Suprapubic skin (tissue), 4 donors: ENCODE data around the gene SLC38A11. TPM values are rescaled to one million over a fixed set of nuclear protein-coding genes. Genes with fewer than 3 reads are reported as not detected.
"Not testable (repeated sequence)": the region's sequence is repeated elsewhere in the genome, so short reads cannot be mapped to it uniquely, and the experiment has no call there.

Experiments used
- DNase-seq, 2 donors: peaks; one replicate each; pipeline ENCODE4 v3.0.0-alpha.2; 2019; ENCODE audit warnings: low spot score in 2 of 2
- H3K27ac ChIP-seq: fragments of 200-600 bp; sonication (generic); one replicate; pipeline ENCODE4 v1.5.1; 2019
- H3K27me3 ChIP-seq: fragments of 200-600 bp; sonication (generic); one replicate; pipeline ENCODE4 v1.5.1; 2019
- H3K36me3 ChIP-seq: fragments of 200-600 bp; sonication (generic); one replicate; pipeline ENCODE4 v1.5.1; 2019
- H3K4me1 ChIP-seq: fragments of 200-600 bp; sonication (generic); one replicate; pipeline ENCODE4 v1.5.1; 2019
- H3K4me3 ChIP-seq: fragments of 200-600 bp; sonication (generic); one replicate; pipeline ENCODE4 v1.5.1; 2019; ENCODE audit warnings: mild to moderate bottlenecking
- H3K9me3 ChIP-seq: fragments of 200-600 bp; sonication (generic); one replicate; pipeline ENCODE4 v1.5.1; 2019
- CTCF ChIP-seq, 2 donors: fragments of 200-600 bp in 1 of 2; fragments of 450-650 bp in 1 of 2; sonication (generic) in 1 of 2; IDR thresholded peaks; one replicate each; pipeline ENCODE4 v1.5.1; 2016 to 2019; ENCODE audit warnings: antibody characterized with exemption in 2 of 2, mild to moderate bottlenecking in 1 of 2, moderate library complexity in 1 of 2
- EP300 ChIP-seq: sonication (generic); formaldehyde crosslinking; IDR thresholded peaks from one replicate; pipeline ENCODE4 v1.6.1; 2017; ENCODE audit warnings: antibody characterized with exemption
- POLR2A ChIP-seq, 2 donors: fragments of 450-650 bp; IDR thresholded peaks; one replicate each; pipeline ENCODE4 v1.6.1; 2017; ENCODE audit warnings: antibody characterized with exemption in 2 of 2, mild to moderate bottlenecking in 2 of 2, moderate library complexity in 2 of 2
- POLR2AphosphoS5 ChIP-seq, 3 donors: sonication (generic); formaldehyde crosslinking; IDR thresholded peaks; one replicate each; pipeline ENCODE4 v1.6.1; 2017; ENCODE audit warnings: antibody characterized with exemption in 3 of 3
- WGBS: methylation state at CpG from one replicate; pipeline ENCODE4 v1.1.5; 2018; 5-methylcytosine and 5-hydroxymethylcytosine counted together
- total RNA-seq, 4 donors: library from RNA; depleted of rRNA; stranded (reverse); fragments of >200 nt; gene quantifications; one replicate each; pipeline ENCODE4 v1.1.0, GENCODE V29; 2016

SLC38A11 gene
- total RNA-seq, 4 donors from 2014 or later, result 0.42 to 1.1 (median 0.52) TPM; not detected in 1

GRCh38 chr2:164992818-164993217, 37.5 kb upstream of the SLC38A11 start:
- no peak for DNase-seq
- Histone ChIP-seq H3K27me3 (no peaks in the 10 kb centered on the region), H3K4me3 (no peak overlapping the region), H3K36me3 (no peaks in the 10 kb centered on the region), H3K27ac (no peak overlapping the region), H3K9me3 (no peaks in the 10 kb centered on the region), H3K4me1 (peaks cover 23% of the 10 kb centered on the region)
- WGBS, result under 1% methylated on average over 5 of the region's 5 CpGs
- TF ChIP-seq CTCF (IDR thresholded peaks at IDR 0.05), result peak; percentile 15 to 47
- TF ChIP-seq EP300, result no peak
- TF ChIP-seq POLR2AphosphoS5 (IDR thresholded peaks at IDR 0.05), result no peak

- not testable (repeated sequence) for H3K9me3 ChIP-seq, H3K4me3 ChIP-seq, H3K27me3 ChIP-seq, DNase-seq, H3K36me3 ChIP-seq
- peaks cover 23% of the 10 kb centered on the region for H3K4me1 ChIP-seq
- peak overlapping the region; percentile 1 for H3K27ac ChIP-seq
Observed at GRCh38 chr2:164992093-164992454, 36.7 kb upstream of the SLC38A11 start.

GRCh38 chr2:164991361-164992092, 36.2 kb upstream of the SLC38A11 start:
- H3K4me1 ChIP-seq, result peaks cover 23% of the 10 kb centered on the region
- H3K9me3 ChIP-seq, H3K27me3 ChIP-seq, H3K4me3 ChIP-seq, H3K36me3 ChIP-seq, DNase-seq: not testable (repeated sequence)
- peak overlapping the region; percentile 1 for H3K27ac ChIP-seq

GRCh38 chr2:164990953-164991352, 35.6 kb upstream of the SLC38A11 start:
- H3K27ac ChIP-seq, H3K36me3 ChIP-seq, H3K4me3 ChIP-seq, H3K27me3 ChIP-seq, H3K9me3 ChIP-seq, DNase-seq: not testable (repeated sequence)
- H3K4me1 ChIP-seq, result peaks cover 23% of the 10 kb centered on the region

- DNase-seq, H3K9me3 ChIP-seq, H3K4me3 ChIP-seq, H3K27ac ChIP-seq, H3K27me3 ChIP-seq, H3K36me3 ChIP-seq: not testable (repeated sequence)
- 68% methylated on average over 3 of the region's 3 CpGs for WGBS
- H3K4me1 ChIP-seq, result peaks cover 23% of the 10 kb centered on the region
Observed at GRCh38 chr2:164988805-164989204, 33.5 kb upstream of the SLC38A11 start.

GRCh38 chr2:164986027-164986426, 30.7 kb upstream of the SLC38A11 start:
- H3K36me3 ChIP-seq, H3K9me3 ChIP-seq, DNase-seq, H3K27ac ChIP-seq, H3K4me3 ChIP-seq, H3K27me3 ChIP-seq, H3K4me1 ChIP-seq: not testable (repeated sequence)
- 62% methylated on average over 3 of the region's 3 CpGs for WGBS

GRCh38 chr2:164984428-164984827, 29.1 kb upstream of the SLC38A11 start:
- no peak for DNase-seq
- Histone ChIP-seq H3K9me3 (no peaks in the 10 kb centered on the region), H3K36me3 (no peaks in the 10 kb centered on the region), H3K4me3 (no peak overlapping the region), H3K4me1 (no peaks in the 10 kb centered on the region), H3K27ac (no peak overlapping the region), H3K27me3 (no peaks in the 10 kb centered on the region)
- TF ChIP-seq CTCF (IDR thresholded peaks at IDR 0.05), result no peak
- TF ChIP-seq POLR2AphosphoS5 (IDR thresholded peaks at IDR 0.05), result no peak
- no peak for TF ChIP-seq EP300
- TF ChIP-seq POLR2A (IDR thresholded peaks at IDR 0.05), result no peak
- WGBS, result 88% methylated on average over 3 of the region's 3 CpGs

- TF ChIP-seq POLR2A (IDR thresholded peaks at IDR 0.05) (no peak), POLR2AphosphoS5 (IDR thresholded peaks at IDR 0.05) (no peak), CTCF (IDR thresholded peaks at IDR 0.05) (no peak), EP300 (no peak)
- WGBS, result 73% methylated on average over 7 of the region's 7 CpGs
- no peaks in the 10 kb centered on the region for H3K4me1 ChIP-seq
- H3K27ac ChIP-seq, result no peak overlapping the region
- no peaks in the 10 kb centered on the region for H3K9me3 ChIP-seq
- no peaks in the 10 kb centered on the region for H3K36me3 ChIP-seq
- no peak for DNase-seq
- no peak overlapping the region for H3K4me3 ChIP-seq
- H3K27me3 ChIP-seq, result no peaks in the 10 kb centered on the region
Observed at GRCh38 chr2:164981217-164981990, 26.1 kb upstream of the SLC38A11 start.

GRCh38 chr2:164980688-164981087, 25.4 kb upstream of the SLC38A11 start:
- not testable (repeated sequence) for H3K27me3 ChIP-seq, H3K4me3 ChIP-seq, H3K36me3 ChIP-seq, H3K9me3 ChIP-seq, DNase-seq, H3K27ac ChIP-seq, H3K4me1 ChIP-seq
- WGBS, result 79% methylated on average over 2 of the region's 2 CpGs
